ENCODE results near the gene RIPK1. TPM values are rescaled to one million over a fixed set of nuclear protein-coding genes. Genes with fewer than 3 reads are reported as not detected.

The RIPK1 gene
- total RNA-seq, 1 donor from 2014 or later = 12.2 TPM

GRCh38 chr6:3085074-3085473 lies 16.8 kb downstream of the RIPK1 start:
- no peaks in the 10 kb centered on the region for H3K9me3 Mint-ChIP-seq
- H3K27me3 Mint-ChIP-seq (ENCODE audit: low read depth) = no peaks in the 10 kb centered on the region
- DNase-seq (ENCODE audit: low read depth, low spot score) = no peak
- H3K4me1 Mint-ChIP-seq = no peaks in the 10 kb centered on the region
- no peak overlapping the region for H3K4me3 Mint-ChIP-seq
- H3K36me3 Mint-ChIP-seq (ENCODE audit: low read depth) = peaks cover 45% of the 10 kb centered on the region
- no peak overlapping the region for H3K27ac Mint-ChIP-seq (ENCODE audit: unreplicated experiment)
- TF ChIP-seq CTCF (conservative IDR thresholded peaks at IDR 0.05) = no peak

GRCh38 chr6:3086282-3086946 lies 18.1 kb downstream of the RIPK1 start:
- Mint-ChIP-seq H3K9me3 (no peaks in the 10 kb centered on the region), H3K4me1 (no peaks in the 10 kb centered on the region), H3K27me3 (ENCODE audit: low read depth) (no peaks in the 10 kb centered on the region), H3K27ac (ENCODE audit: unreplicated experiment) (no peak overlapping the region), H3K4me3 (no peak overlapping the region), H3K36me3 (ENCODE audit: low read depth) (peaks cover 43% of the 10 kb centered on the region)
- no peak for DNase-seq (ENCODE audit: low read depth, low spot score)
- TF ChIP-seq CTCF (conservative IDR thresholded peaks at IDR 0.05) = no peak

GRCh38 chr6:3088446-3088845 lies 20.2 kb downstream of the RIPK1 start:
- DNase-seq (ENCODE audit: low read depth, low spot score) = no peak
- Mint-ChIP-seq H3K27me3 (ENCODE audit: low read depth) (no peaks in the 10 kb centered on the region), H3K9me3 (no peaks in the 10 kb centered on the region), H3K4me1 (no peaks in the 10 kb centered on the region), H3K36me3 (ENCODE audit: low read depth) (peaks cover 35% of the 10 kb centered on the region), H3K4me3 (no peak overlapping the region), H3K27ac (ENCODE audit: unreplicated experiment) (no peak overlapping the region)
- no peak for TF ChIP-seq CTCF (conservative IDR thresholded peaks at IDR 0.05)

GRCh38 chr6:3088968-3089367 lies 20.7 kb downstream of the RIPK1 start:
- no peak overlapping the region for H3K4me3 Mint-ChIP-seq
- H3K27me3 Mint-ChIP-seq (ENCODE audit: low read depth) = no peaks in the 10 kb centered on the region
- H3K27ac Mint-ChIP-seq (ENCODE audit: unreplicated experiment) = no peak overlapping the region
- DNase-seq (ENCODE audit: low read depth, low spot score) = no peak
- TF ChIP-seq CTCF (conservative IDR thresholded peaks at IDR 0.05) = no peak
- peaks cover 30% of the 10 kb centered on the region for H3K36me3 Mint-ChIP-seq (ENCODE audit: low read depth)
- no peaks in the 10 kb centered on the region for H3K9me3 Mint-ChIP-seq
- H3K4me1 Mint-ChIP-seq = no peaks in the 10 kb centered on the region

- DNase-seq (ENCODE audit: low read depth, low spot score) = no peak
- Mint-ChIP-seq H3K4me3 (no peak overlapping the region), H3K9me3 (no peaks in the 10 kb centered on the region), H3K36me3 (ENCODE audit: low read depth) (peaks cover 27% of the 10 kb centered on the region), H3K27ac (ENCODE audit: unreplicated experiment) (no peak overlapping the region), H3K4me1 (no peaks in the 10 kb centered on the region), H3K27me3 (ENCODE audit: low read depth) (no peaks in the 10 kb centered on the region)
- no peak for TF ChIP-seq CTCF (conservative IDR thresholded peaks at IDR 0.05)
Observed at GRCh38 chr6:3090013-3090412, 21.7 kb downstream of the RIPK1 start.
